Measurements from ENCODE around the gene NUAK2. TPM values are rescaled to one million over a fixed set of nuclear protein-coding genes. Genes with fewer than 3 reads are reported as not detected.

The NUAK2 gene
- total and polyA plus RNA-seq, 8 donors = 6.1 to 12.3 (median 8.6) TPM

- Histone ChIP-seq H3K27me3 (peaks cover 28 to 52% of the 10 kb centered on the region in 2 donors), H3K9me3 (no peaks in the 10 kb centered on the region), H3K4me1 (peaks cover 9 to 12% of the 10 kb centered on the region in 2 donors), H3K36me3 (no peaks in the 10 kb centered on the region), H3K27ac (no peak overlapping the region), H3K4me3 (peak overlapping the region; percentile 20 to 25)
- no peak for TF ChIP-seq CTCF (IDR thresholded peaks at IDR 0.05)
- intact Hi-C loops (cut with DNase I) = no loop called here
- DNase-seq (peak in 1 of 4 donors; percentile 82), ATAC-seq (peak; percentile 53)
Observed at GRCh38 chr1:205343431-205344065, 22.0 kb upstream of the NUAK2 start.

GRCh38 chr1:205342986-205343385, 21.4 kb upstream of the NUAK2 start:
- Histone ChIP-seq H3K27me3 (peaks cover 28 to 52% of the 10 kb centered on the region in 2 donors), H3K27ac (no peak overlapping the region), H3K9me3 (no peaks in the 10 kb centered on the region), H3K4me3 (no peak overlapping the region), H3K4me1 (peaks cover 9 to 12% of the 10 kb centered on the region in 2 donors), H3K36me3 (no peaks in the 10 kb centered on the region)
- TF ChIP-seq CTCF (IDR thresholded peaks at IDR 0.05) = no peak
- DNase-seq (no peak), ATAC-seq (no peak)
- intact Hi-C loops (cut with DNase I) = no loop called here

- no peak overlapping the region for H3K27ac ChIP-seq
- H3K4me1 ChIP-seq = peaks cover 9 to 12% of the 10 kb centered on the region in 2 donors
- intact Hi-C loops (cut with DNase I) = no loop called here
- DNase-seq = no peak
- H3K36me3 ChIP-seq = no peaks in the 10 kb centered on the region
- TF ChIP-seq CTCF (IDR thresholded peaks at IDR 0.05) = no peak
- no peaks in the 10 kb centered on the region for H3K9me3 ChIP-seq
- no peak for ATAC-seq
- H3K27me3 ChIP-seq = peaks cover 28 to 39% of the 10 kb centered on the region in 2 donors
- H3K4me3 ChIP-seq = no peak overlapping the region
Observed at GRCh38 chr1:205340676-205341075, 19.1 kb upstream of the NUAK2 start.

- no peak for TF ChIP-seq CTCF (IDR thresholded peaks at IDR 0.05)
- peaks cover 18 to 29% of the 10 kb centered on the region in 2 donors for H3K27me3 ChIP-seq
- ATAC-seq (no peak), DNase-seq (no peak)
- peaks cover 9 to 12% of the 10 kb centered on the region in 2 donors for H3K4me1 ChIP-seq
- H3K4me3 ChIP-seq = no peak overlapping the region
- intact Hi-C loops (cut with DNase I) = no loop called here
- H3K9me3 ChIP-seq = no peaks in the 10 kb centered on the region
- no peak overlapping the region for H3K27ac ChIP-seq
- H3K36me3 ChIP-seq = no peaks in the 10 kb centered on the region
Observed at GRCh38 chr1:205339717-205340116, 18.2 kb upstream of the NUAK2 start.

- peaks cover 6 to 10% of the 10 kb centered on the region in 2 donors for H3K4me1 ChIP-seq
- H3K27ac ChIP-seq = no peak overlapping the region
- DNase-seq (no peak), ATAC-seq (no peak)
- no peaks in the 10 kb centered on the region for H3K36me3 ChIP-seq
- TF ChIP-seq CTCF (IDR thresholded peaks at IDR 0.05) = no peak
- H3K9me3 ChIP-seq = no peaks in the 10 kb centered on the region
- peaks cover 14 to 25% of the 10 kb centered on the region in 2 donors for H3K27me3 ChIP-seq
- no peak overlapping the region for H3K4me3 ChIP-seq
- intact Hi-C loops (cut with DNase I) = no loop called here
Observed at GRCh38 chr1:205339197-205339702, 17.7 kb upstream of the NUAK2 start.

All from left lung (tissue), 10 donors.